Endothelial cell of umbilical vein (primary cell): ENCODE results near the gene CELF5. TPM values are rescaled to one million over a fixed set of nuclear protein-coding genes. Genes with fewer than 3 reads are reported as not detected.

Experiments used
- BruUV-seq: library from RNA; stranded (reverse); fragments of 400-500 nt; replicated peaks from 2 replicates; lab custom pipeline; 2021; lab: Mats Ljungman, UMichigan
- CTCF ChIA-PET: fragments of 300-600, 350-600 bp; sonication (Branson Sonifier 250); formaldehyde crosslinking; loops from one replicate; lab custom pipeline; 2021; ENCODE audit warnings: antibody characterized with exemption, inconsistent platforms; lab: Charles Lee
- POLR2A ChIA-PET: fragments of 300-600, 350-600 bp; sonication (Branson Sonifier 250); formaldehyde crosslinking; loops from one replicate; lab custom pipeline; 2021; ENCODE audit warnings: antibody characterized with exemption, inconsistent platforms; lab: Charles Lee
- DNase-seq: peaks from one replicate; pipeline ENCODE4 v3.0.0-alpha.2; 2011; ENCODE audit warnings: low read depth, low spot score
- FAIRE-seq: peaks from 2 replicates; lab custom pipeline; 2011; peaks lifted over from hg19 to GRCh38; lab: Jason Lieb, UNC
- H2AFZ ChIP-seq: 2 replicates; pipeline ENCODE4 v1.6.0; 2012; ENCODE audit warnings: low read depth, low read length, control low read depth, inconsistent platforms
- H3K27ac ChIP-seq: 2 replicates; pipeline ENCODE4 v1.5.1; 2011; ENCODE audit warnings: low read depth, mild to moderate bottlenecking, control low read depth, low read length, moderate library complexity; ENCODE audit not compliant: insufficient read depth
- H3K27me3 ChIP-seq, 2 experiments: 2 replicates each; pipeline versions ENCODE4 v1.6.0 to v1.6.1; 2011; ENCODE audit warnings: low read length in 2 of 2, mixed read lengths in 1 of 2; ENCODE audit not compliant: control insufficient read depth in 2 of 2, insufficient read depth in 2 of 2
- H3K36me3 ChIP-seq, 2 experiments: 2 replicates in 1 of 2; 3 replicates in 1 of 2; pipeline ENCODE4 v1.5.1; 2011; ENCODE audit warnings: low read length in 2 of 2, mild to moderate bottlenecking in 1 of 2, moderate library complexity in 1 of 2; ENCODE audit not compliant: control insufficient read depth in 2 of 2, insufficient read depth in 2 of 2; ENCODE audit errors: extremely low read depth in 1 of 2
- H3K4me1 ChIP-seq: 3 replicates; pipeline ENCODE4 v1.5.1; 2011; ENCODE audit warnings: mild to moderate bottlenecking, low read length; ENCODE audit not compliant: control insufficient read depth, insufficient read depth; ENCODE audit errors: extremely low read depth
- H3K4me2 ChIP-seq: 2 replicates; pipeline ENCODE4 v1.6.1; 2011; ENCODE audit warnings: low read length, control low read depth, mixed read lengths; ENCODE audit not compliant: insufficient read depth
- H3K4me3 ChIP-seq, 3 experiments: fragments of 200-600 bp in 1 of 3; sonication (generic), shearing (Covaris generic) in 1 of 3; replicated peaks in 1 of 3; 2 replicates each; pipeline ENCODE4 v1.5.1; 2011 to 2016; ENCODE audit warnings: control low read depth in 3 of 3, low read length in 3 of 3, mild to moderate bottlenecking in 2 of 3, inconsistent platforms in 1 of 3, low read depth in 1 of 3, moderate library complexity in 1 of 3; ENCODE audit not compliant: insufficient read depth in 1 of 3
- H3K79me2 ChIP-seq: 2 replicates; pipeline ENCODE4 v1.6.0; 2012; ENCODE audit warnings: low read length, inconsistent platforms; ENCODE audit not compliant: control insufficient read depth, insufficient read depth
- H3K9ac ChIP-seq: replicated peaks from 2 replicates; pipeline ENCODE3; 2011; ENCODE audit warnings: low read length, control low read depth; ENCODE audit not compliant: insufficient read depth; ENCODE audit errors: extremely low read depth
- H3K9me1 ChIP-seq: replicated peaks from 3 replicates; pipeline ENCODE4 v1.6.0; 2011; ENCODE audit warnings: mild to moderate bottlenecking, low read length; ENCODE audit not compliant: control insufficient read depth, insufficient read depth; ENCODE audit errors: extremely low read depth
- H3K9me3 ChIP-seq: replicated peaks from 2 replicates; pipeline ENCODE4 v1.5.1; 2012; ENCODE audit warnings: low read length, inconsistent platforms; ENCODE audit not compliant: control insufficient read depth, insufficient read depth
- H4K20me1 ChIP-seq: replicated peaks from 2 replicates; pipeline ENCODE3; 2011; ENCODE audit warnings: mild to moderate bottlenecking, low read length; ENCODE audit not compliant: control insufficient read depth, insufficient read depth; ENCODE audit errors: extremely low read depth
- EZH2 ChIP-seq: IDR thresholded peaks from 2 replicates; pipeline ENCODE4 v1.6.1; 2012; ENCODE audit warnings: borderline replicate concordance, low read depth, mild to moderate bottlenecking, moderate library complexity, low read length, inconsistent platforms; ENCODE audit not compliant: severe bottlenecking
- FOS ChIP-seq: IDR thresholded peaks from 2 replicates; pipeline ENCODE4 v1.6.1; 2011; ENCODE audit warnings: mild to moderate bottlenecking, low read length, moderate library complexity, borderline replicate concordance; ENCODE audit not compliant: insufficient read depth
- JUN ChIP-seq: IDR thresholded peaks from 2 replicates; pipeline ENCODE4 v1.6.1; 2011; ENCODE audit warnings: borderline replicate concordance, low read depth; ENCODE audit not compliant: insufficient read length, insufficient read depth
- MYC ChIP-seq: IDR thresholded peaks from one replicate; pipeline ENCODE4 v1.6.1; 2011; ENCODE audit warnings: mild to moderate bottlenecking, low read depth, low read length
- POLR2A ChIP-seq: IDR thresholded peaks from 2 replicates; pipeline ENCODE4 v1.6.1; 2012; ENCODE audit warnings: low read depth, mild to moderate bottlenecking, control low read depth, low read length
- POLR2AphosphoS5 ChIP-seq: IDR thresholded peaks from 2 replicates; pipeline ENCODE4 v1.6.1; 2012; ENCODE audit warnings: low read depth, mild to moderate bottlenecking, control low read depth, low read length, moderate library complexity; ENCODE audit not compliant: insufficient read depth
- dilution Hi-C: fragments of 300-500 bp; cut with MboI; formaldehyde crosslinking; loops from one replicate; pipeline ENCODE4 v1.15.0; 2019; ENCODE audit warnings: low sequenced_read_pairs; ENCODE audit not compliant: extremely low pct_ligation_motif_present
- intact Hi-C: fragments of 100-400 bp; cut with micrococcal nuclease; formaldehyde crosslinking; loops from one replicate; pipeline ENCODE4 v1.10.0; 2022
- polyA plus RNA-seq, 4 experiments: library from polyadenylated mRNA; depleted of rRNA in 3 of 4; stranded (reverse) in 3 of 4; unstranded in 1 of 4; fragments of >200 nt; gene quantifications; 2 replicates each; pipeline versions ENCODE4 v1.2.1 to v1.2.3, GENCODE V29; 2011 to 2012; ENCODE audit warnings: missing spikeins in 1 of 4
- total RNA-seq: library from RNA; stranded (reverse); gene quantifications from 2 replicates; pipeline ENCODE4 v1.2.3, GENCODE V29; 2021
- TF ChIP-seq, protein P1 (sequence below), 2 donors: IDR thresholded peaks; 1 replicate in 1 of 2; 2 replicates in 1 of 2; pipeline ENCODE4 v1.5.1; 2011; ENCODE audit warnings: low read length in 2 of 2, mild to moderate bottlenecking in 2 of 2, moderate library complexity in 2 of 2, control low read depth in 1 of 2, inconsistent platforms in 1 of 2, low read depth in 1 of 2; ENCODE audit not compliant: insufficient read depth in 1 of 2; ENCODE audit errors: extremely low read depth in 1 of 2

The CELF5 gene
- total and polyA plus RNA-seq, 2 donors (not counting 3 experiments of a cell fraction or from before 2014, with no cell fraction given) = not detected

DNA sequence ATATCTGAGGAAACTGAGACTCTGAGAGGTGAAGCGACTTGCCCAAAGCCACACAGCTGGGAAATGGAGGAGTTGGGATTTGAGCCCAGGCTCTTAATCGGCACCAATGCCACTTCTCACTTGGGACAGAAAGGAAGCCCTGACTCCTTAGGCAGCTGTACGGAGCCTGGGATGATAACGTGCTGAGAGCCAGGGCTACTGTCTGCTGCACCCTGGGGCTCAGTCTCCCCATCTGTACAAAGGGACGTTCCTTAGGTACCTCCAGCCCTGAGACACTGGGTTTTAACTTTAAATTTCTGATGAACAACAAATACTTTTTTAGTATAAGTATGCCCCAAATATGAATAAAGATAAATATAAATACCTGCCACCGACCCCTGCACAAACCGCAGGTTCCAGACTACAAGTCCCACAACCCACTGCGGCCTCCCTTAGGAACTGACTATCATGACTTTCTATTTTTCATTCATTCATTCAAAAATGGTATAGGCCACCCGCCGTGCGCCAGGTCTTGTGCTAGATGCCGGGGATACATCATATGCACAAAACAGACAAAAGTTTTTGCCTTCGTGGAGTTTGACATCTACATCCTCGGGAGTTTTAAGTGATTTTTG is 39.5 kb upstream of the CELF5 start:
- ChIA-PET POLR2A (no interaction called here), CTCF (interaction anchor here (1.3 to 2.0 kb wide), 2 partner anchors 56 to 234 kb away, joined by 5 to 12 read pairs; no protein-coding TSS in a partner anchor)
- peak overlapping the region; percentile 43 for H3K9ac ChIP-seq
- FAIRE-seq (no peak), DNase-seq (no peak)
- H3K27me3 ChIP-seq = no peaks in the 10 kb centered on the region
- no TSS peak for BruUV-seq
- no peaks in the 10 kb centered on the region for H3K9me3 ChIP-seq
- peak overlapping the region; percentile 53 for H3K4me2 ChIP-seq
- intact Hi-C loops = no loop called here
- TF ChIP-seq JUN (no peak), FOS (no peak), EZH2 (no peak), POLR2A (no peak), POLR2AphosphoS5 (no peak), MYC (no peak)
- TF ChIP-seq, protein P1, sequence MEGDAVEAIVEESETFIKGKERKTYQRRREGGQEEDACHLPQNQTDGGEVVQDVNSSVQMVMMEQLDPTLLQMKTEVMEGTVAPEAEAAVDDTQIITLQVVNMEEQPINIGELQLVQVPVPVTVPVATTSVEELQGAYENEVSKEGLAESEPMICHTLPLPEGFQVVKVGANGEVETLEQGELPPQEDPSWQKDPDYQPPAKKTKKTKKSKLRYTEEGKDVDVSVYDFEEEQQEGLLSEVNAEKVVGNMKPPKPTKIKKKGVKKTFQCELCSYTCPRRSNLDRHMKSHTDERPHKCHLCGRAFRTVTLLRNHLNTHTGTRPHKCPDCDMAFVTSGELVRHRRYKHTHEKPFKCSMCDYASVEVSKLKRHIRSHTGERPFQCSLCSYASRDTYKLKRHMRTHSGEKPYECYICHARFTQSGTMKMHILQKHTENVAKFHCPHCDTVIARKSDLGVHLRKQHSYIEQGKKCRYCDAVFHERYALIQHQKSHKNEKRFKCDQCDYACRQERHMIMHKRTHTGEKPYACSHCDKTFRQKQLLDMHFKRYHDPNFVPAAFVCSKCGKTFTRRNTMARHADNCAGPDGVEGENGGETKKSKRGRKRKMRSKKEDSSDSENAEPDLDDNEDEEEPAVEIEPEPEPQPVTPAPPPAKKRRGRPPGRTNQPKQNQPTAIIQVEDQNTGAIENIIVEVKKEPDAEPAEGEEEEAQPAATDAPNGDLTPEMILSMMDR (IDR thresholded peaks at IDR 0.05; ENCODE audit: extremely low read depth in 1 of 2, insufficient read depth in 1 of 2, low read depth in 1 of 2, low read length in 2 of 2) = no peak
- H3K4me3 ChIP-seq = peak overlapping the region; percentile 17 to 62 (median 39)
- H3K36me3 ChIP-seq = no peaks in the 10 kb centered on the region
- no peaks in the 10 kb centered on the region for H4K20me1 ChIP-seq
- no peaks in the 10 kb centered on the region for H3K9me1 ChIP-seq
- H2AFZ ChIP-seq = peak overlapping the region; percentile 70
- H3K27ac ChIP-seq = peak overlapping the region; percentile 70
- dilution Hi-C loops = no loop called here
- peaks cover 12% of the 10 kb centered on the region for H3K4me1 ChIP-seq
- H3K79me2 ChIP-seq = peaks cover 41% of the 10 kb centered on the region
